GM18505 (cell line): ENCODE measurements around the gene RTKN.
"Not testable (repeated sequence)": the region's sequence is repeated elsewhere in the genome, so short reads cannot be mapped to it uniquely, and the experiment has no call there.

Source experiments
- ATAC-seq: cut with Tn5 transposase; IDR thresholded peaks from one replicate; pipeline ENCODE4 v1.9.1; 2021; ENCODE audit not compliant: unreplicated experiment
- POLR2A ChIP-seq: IDR thresholded peaks from 4 replicates; pipeline ENCODE4 v1.6.1; 2011; ENCODE audit warnings: borderline replicate concordance; ENCODE audit not compliant: insufficient read depth, insufficient read length; ENCODE audit errors: extremely low read depth

Gene RTKN

GRCh38 chr2:74424139-74424992, 17.4 kb downstream of the RTKN start:
- no peak for TF ChIP-seq POLR2A
- ATAC-seq = no peak

DNA sequence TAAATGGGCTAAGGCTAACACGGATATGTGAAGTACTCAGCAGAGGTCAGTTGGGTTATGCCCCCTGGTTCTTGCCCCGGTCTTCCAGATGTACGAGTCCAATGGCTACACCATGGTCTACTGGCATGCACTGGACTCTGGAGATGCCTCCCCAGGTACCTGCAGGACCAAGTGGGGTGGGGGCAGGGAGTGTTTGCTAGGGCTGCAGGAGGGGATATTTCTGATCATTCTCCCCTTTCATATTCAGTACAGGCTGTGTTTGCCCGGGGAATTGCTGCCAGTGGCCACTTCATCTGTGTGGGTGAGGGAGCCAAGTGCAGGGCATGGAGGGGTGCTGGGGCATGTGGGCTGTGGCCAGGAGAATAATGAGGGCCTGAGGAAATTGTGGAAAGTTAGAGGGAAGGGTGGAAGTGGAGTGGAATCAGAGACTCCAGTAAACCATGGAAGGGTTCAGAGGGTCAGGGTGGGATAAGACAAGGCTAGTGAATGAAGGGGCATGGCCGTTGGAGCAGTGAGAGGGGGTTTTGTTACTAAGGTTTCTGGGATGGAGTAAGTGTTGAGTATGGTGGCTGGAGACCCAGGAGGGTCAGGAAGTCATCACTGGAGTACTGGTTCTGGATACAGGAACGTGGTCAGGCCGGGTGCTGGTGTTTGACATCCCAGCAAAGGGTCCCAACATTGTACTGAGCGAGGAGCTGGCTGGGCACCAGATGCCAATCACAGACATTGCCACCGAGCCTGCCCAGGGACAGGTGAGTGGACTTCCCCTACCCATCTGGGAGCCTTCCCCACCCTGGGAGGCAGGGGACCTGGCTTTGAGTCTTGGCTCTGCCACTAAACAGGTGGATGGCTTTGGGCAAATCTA, 18.3 kb downstream of the RTKN start:
- no peak for ATAC-seq
- no peak for TF ChIP-seq POLR2A

DNA sequence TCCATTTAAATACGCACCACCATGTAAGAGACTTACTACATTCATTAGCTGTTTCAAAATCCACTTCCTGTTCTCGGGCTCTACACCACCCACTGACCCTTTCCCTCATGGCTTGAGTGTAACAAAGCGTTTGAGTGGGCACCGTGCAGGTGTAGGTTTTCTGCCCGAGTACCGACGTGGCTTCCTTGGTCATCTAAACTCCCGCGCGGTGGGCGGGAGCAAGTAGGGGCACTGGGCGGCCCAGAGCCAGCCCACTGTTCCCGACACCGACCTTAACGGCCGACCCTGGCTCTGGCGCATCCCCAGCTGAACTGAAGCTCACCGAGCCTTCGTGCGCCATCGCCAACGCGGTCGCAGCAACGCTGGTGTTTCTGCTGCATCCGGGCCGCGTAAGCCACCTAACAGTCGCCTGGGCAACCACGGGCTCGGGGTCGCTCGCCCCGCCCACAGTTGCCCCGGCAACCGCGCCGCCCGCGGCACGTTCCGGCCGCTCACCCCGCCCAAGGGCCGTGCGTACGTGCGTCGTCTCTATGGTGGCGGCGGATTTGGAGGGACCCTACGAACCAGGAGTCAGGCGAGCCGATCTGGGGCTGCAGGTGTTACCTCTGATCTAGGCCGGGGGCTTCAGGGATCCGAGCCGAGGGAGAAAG, 20.4 kb downstream of the RTKN start, which contains the start of the genes C2orf81 and WDR54:
C2orf81 (minus strand) TSS at position 399 of the 650 bp plus-strand sequence; CDS start at position 340, 59 bp downstream.
WDR54 (plus strand) TSS at position 510 of the 650 bp plus-strand sequence. CDS start 424 bp downstream, outside the sequence.
- ATAC-seq = peak; percentile 86
- peak; percentile 90 for TF ChIP-seq POLR2A

DNA sequence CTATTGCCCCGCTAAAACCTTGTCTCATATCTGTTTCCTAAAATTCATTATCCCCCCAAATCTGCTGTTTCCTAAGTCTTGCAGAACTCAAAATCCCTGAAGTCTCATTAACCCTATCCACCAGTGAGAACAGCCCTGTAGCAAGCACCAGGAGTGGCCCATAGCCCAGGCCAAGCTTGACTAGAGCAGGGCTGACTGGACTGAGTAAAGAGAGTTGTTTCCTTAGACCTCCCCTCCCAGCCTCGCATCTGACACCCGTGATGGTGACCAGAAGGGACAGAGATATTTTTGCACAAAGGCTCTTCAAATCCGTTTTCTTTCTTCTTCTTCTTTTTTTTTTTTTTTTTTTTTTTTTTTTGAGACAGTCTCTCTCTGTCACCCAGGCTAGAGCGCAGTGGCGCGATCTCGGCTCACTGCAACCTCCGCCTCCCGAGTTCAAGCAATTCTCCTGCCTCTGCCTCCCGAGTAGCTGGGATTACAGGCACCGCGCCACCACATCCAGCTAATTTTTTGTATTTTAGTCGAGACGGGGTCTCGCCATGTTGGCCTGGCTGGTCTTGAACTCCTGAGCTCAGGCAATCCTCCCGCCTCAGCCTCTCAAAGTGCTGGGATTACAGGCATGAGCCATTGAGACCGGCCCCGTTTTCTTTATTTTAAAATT, 21.2 kb downstream of the RTKN start:
- ATAC-seq = not testable (repeated sequence)

DNA sequence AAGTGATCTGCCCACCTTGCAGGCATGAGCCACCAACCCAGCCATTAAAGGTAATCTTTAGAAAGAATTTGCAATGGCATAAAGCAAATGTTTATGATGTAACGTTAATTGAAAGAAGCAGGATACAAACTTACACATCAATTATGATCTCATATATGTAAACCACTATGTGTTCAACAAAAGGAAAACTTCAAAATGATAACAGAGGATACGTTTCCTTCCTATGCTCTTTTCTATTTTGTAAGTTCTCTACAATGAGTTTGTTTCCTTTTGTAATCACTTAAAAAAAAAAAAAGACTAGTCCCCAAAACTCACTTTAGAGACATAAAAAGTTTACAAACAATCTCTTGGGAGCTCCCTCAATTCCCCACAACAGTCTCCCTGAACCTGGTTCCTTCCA, 21.7 kb downstream of the RTKN start:
- no peak for TF ChIP-seq POLR2A
- no peak for ATAC-seq

- no peak for TF ChIP-seq POLR2A
- ATAC-seq = no peak
Observed at GRCh38 chr2:74419345-74419744, 22.4 kb downstream of the RTKN start.

GRCh38 chr2:74418312-74418711, 23.4 kb downstream of the RTKN start:
- no peak for TF ChIP-seq POLR2A
- ATAC-seq = no peak

GRCh38 chr2:74417763-74418162, 24.0 kb downstream of the RTKN start:
- TF ChIP-seq POLR2A = no peak
- ATAC-seq = no peak

- TF ChIP-seq POLR2A = no peak
- no peak for ATAC-seq
Observed at GRCh38 chr2:74417197-74417596, 24.5 kb downstream of the RTKN start.

DNA sequence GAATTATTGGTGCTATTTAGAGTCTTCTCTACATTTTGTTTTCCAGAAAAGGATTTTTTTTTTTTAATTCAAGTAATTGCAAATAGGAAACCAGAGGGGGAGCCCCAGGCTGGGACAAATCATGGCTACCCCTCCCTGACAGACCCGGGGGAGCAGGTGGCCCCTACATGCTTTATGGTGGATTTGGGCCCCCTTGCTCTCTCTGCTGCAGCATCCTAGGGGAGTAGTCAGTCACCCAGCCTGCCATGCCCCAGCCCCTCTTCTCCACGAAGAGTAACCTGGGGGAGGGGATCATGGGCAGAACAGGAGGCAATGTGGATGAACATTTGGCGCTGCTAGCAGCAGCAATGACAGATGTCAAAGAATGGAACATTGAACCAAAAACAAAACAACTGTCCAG, 25.0 kb downstream of the RTKN start:
- no peak for TF ChIP-seq POLR2A
- no peak for ATAC-seq

- no peak for ATAC-seq
- TF ChIP-seq POLR2A = no peak
Observed at GRCh38 chr2:74415762-74416395, 25.9 kb downstream of the RTKN start.

DNA sequence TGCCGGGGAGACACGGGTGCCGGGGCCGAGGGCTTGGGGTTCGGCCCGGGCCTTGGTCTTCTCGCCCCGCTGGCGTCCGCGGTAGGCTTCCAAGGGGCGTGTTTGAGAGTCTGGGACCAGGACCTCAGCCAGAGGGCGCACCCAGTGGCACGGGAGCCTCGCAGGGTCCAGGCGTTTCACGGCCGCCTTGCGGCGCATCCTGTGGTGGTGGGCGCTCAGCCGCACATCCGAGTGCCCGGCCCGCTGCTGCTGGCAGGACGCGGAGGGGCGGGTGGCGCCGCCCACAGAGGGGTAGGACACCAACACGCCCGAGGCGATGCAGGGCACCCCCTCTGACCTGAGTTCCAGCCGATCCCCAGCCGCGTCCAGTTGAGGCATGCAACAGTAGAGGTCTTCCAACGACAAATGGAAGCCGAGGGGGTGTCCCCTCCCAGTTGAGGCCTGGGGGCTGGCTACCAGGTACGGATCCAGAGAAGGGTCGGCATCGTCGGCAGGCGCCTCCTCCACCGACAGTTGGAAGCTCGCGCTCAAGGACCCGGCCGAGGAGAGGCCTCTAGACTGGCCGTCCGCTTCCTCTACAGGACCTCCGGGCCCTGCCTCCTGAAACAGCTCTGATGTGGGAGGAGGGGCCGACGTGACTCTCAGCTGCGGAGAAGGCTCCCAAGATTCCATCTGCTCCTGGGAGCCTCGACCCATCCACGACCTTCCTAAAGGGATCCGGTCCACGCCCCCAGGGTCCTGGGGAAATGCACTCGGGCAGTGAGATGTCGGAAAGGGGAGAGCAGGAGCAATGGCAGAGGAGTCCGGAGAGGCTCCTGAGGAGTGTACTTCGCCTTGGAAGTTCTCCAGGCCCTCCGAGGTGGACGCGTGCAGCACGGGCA, 26.6 kb downstream of the RTKN start:
- ATAC-seq = peak; percentile 40

DNA sequence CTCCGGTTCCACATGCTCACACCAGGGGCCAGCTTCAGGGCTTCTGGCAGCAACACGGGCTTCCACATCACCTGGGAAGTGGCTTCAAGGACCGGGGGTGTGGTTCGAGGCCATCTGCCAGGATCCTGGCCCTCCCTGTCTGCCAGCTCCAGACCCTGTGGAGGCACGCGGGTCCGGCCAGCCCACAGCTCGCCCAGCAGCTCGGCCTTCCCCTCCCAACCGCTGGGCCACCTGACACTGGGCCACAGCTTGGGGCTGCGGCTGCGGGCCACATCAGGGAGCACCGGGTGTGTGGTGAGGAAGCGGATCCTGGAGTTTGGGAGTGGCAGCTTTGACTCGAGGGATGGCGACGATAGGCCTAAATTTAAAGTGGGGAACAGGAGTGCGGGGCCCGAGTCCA, 27.3 kb downstream of the RTKN start:
- no peak for TF ChIP-seq POLR2A
- no peak for ATAC-seq

More for the DNA sequence above, 26.6 kb downstream of the RTKN start:
- TF ChIP-seq POLR2A = no peak
